CD4-positive, CD25-positive, alpha-beta regulatory T cell (primary cell): ENCODE results near the gene ADGB. TPM values are rescaled to one million over a fixed set of nuclear protein-coding genes. Genes with fewer than 3 reads are reported as not detected.

ENCODE experiments used
- ATAC-seq, 2 donors: fragments of 150-1000 bp; cut with Tn5 transposase; one replicate each; pipeline ENCODE4 v1.10.0; 2021; ENCODE audit warnings: low read depth in 2 of 2, moderate number of reproducible peaks in 2 of 2, moderate library complexity in 1 of 2
- DNase-seq, 3 donors: peaks; one replicate each; pipeline versions ENCODE4 v3.0.0 to v3.0.0-alpha.2; 2012 to 2022; ENCODE audit warnings: mixed read lengths in 1 of 3
- H3K27ac ChIP-seq: one replicate; pipeline ENCODE4 v1.7.0; 2013; ENCODE audit warnings: mild to moderate bottlenecking, low read length; ENCODE audit not compliant: insufficient read depth, poor library complexity, severe bottlenecking
- H3K27me3 ChIP-seq: one replicate; pipeline ENCODE4 v1.7.0; 2013; ENCODE audit warnings: low read length; ENCODE audit not compliant: control insufficient read depth, insufficient read depth
- H3K36me3 ChIP-seq: one replicate; pipeline ENCODE4 v1.7.0; 2013; ENCODE audit warnings: mild to moderate bottlenecking, low read length, moderate library complexity; ENCODE audit not compliant: control insufficient read depth, insufficient read depth
- H3K4me1 ChIP-seq: 2 replicates; pipeline ENCODE4 v1.7.0; 2013; ENCODE audit warnings: mild to moderate bottlenecking, low read length; ENCODE audit not compliant: insufficient read depth, control insufficient read depth, poor library complexity, severe bottlenecking
- H3K4me3 ChIP-seq: one replicate; pipeline ENCODE4 v1.7.0; 2013; ENCODE audit warnings: low read depth, mild to moderate bottlenecking, low read length, moderate library complexity
- H3K9me3 ChIP-seq, 2 experiments: 1 replicate in 1 of 2; 2 replicates in 1 of 2; pipeline ENCODE4 v1.7.0; 2013; ENCODE audit warnings: low read length in 2 of 2, mild to moderate bottlenecking in 1 of 2, moderate library complexity in 1 of 2; ENCODE audit not compliant: control insufficient read depth in 2 of 2
- H3K27ac Mint-ChIP-seq, 3 donors: one replicate each; pipeline ENCODE4 v1.8.0; 2020 to 2022; ENCODE audit warnings: mild to moderate bottlenecking in 3 of 3, mixed read lengths in 3 of 3, moderate library complexity in 2 of 3
- H3K27me3 Mint-ChIP-seq: one replicate; pipeline ENCODE4 v1.8.0; 2022; ENCODE audit warnings: mild to moderate bottlenecking, mixed read lengths
- H3K36me3 Mint-ChIP-seq: one replicate; pipeline ENCODE4 v1.8.0; 2020; ENCODE audit warnings: mixed read lengths
- H3K4me1 Mint-ChIP-seq, 4 donors: one replicate each; pipeline ENCODE4 v1.8.0; 2020 to 2022; ENCODE audit warnings: mixed read lengths in 4 of 4, mild to moderate bottlenecking in 1 of 4
- H3K4me3 Mint-ChIP-seq, 4 donors: one replicate each; pipeline ENCODE4 v1.8.0; 2020 to 2022; ENCODE audit warnings: mild to moderate bottlenecking in 4 of 4, mixed read lengths in 4 of 4, moderate library complexity in 3 of 4
- H3K9me3 Mint-ChIP-seq, 7 donors: one replicate each; pipeline ENCODE4 v1.8.0; 2020 to 2022; ENCODE audit warnings: mixed read lengths in 7 of 7, mild to moderate bottlenecking in 3 of 7, moderate library complexity in 2 of 7
- polyA plus RNA-seq, 4 donors: library from polyadenylated mRNA; unstranded; fragments of 300-500 nt; fragmentation: Illumina TruSeq; gene quantifications; one replicate each; pipeline ENCODE4 v1.2.3, GENCODE V29; 2021
- total RNA-seq: library from RNA; stranded (reverse); gene quantifications from one replicate; pipeline ENCODE4 v1.2.3, GENCODE V29; 2022

Gene ADGB
- total and polyA plus RNA-seq, 5 donors from 2014 or later, result not detected

- Histone ChIP-seq H3K9me3 (no peaks in the 10 kb centered on the region), H3K27ac (no peak overlapping the region), H3K36me3 (no peaks in the 10 kb centered on the region), H3K27me3 (no peaks in the 10 kb centered on the region), H3K4me3 (no peak overlapping the region), H3K4me1 (no peaks in the 10 kb centered on the region)
- H3K4me1 Mint-ChIP-seq, result no peaks in the 10 kb centered on the region
- no peak for ATAC-seq
- no peak overlapping the region for H3K27ac Mint-ChIP-seq
- H3K36me3 Mint-ChIP-seq, result no peaks in the 10 kb centered on the region
- peaks cover 0 to 5% (median 1%) of the 10 kb centered on the region in 7 donors for H3K9me3 Mint-ChIP-seq
- DNase-seq, result no peak
- H3K27me3 Mint-ChIP-seq, result no peaks in the 10 kb centered on the region
- H3K4me3 Mint-ChIP-seq, result no peak overlapping the region
Observed at GRCh38 chr6:146670161-146670560, 71.4 kb downstream of the ADGB start.

DNA sequence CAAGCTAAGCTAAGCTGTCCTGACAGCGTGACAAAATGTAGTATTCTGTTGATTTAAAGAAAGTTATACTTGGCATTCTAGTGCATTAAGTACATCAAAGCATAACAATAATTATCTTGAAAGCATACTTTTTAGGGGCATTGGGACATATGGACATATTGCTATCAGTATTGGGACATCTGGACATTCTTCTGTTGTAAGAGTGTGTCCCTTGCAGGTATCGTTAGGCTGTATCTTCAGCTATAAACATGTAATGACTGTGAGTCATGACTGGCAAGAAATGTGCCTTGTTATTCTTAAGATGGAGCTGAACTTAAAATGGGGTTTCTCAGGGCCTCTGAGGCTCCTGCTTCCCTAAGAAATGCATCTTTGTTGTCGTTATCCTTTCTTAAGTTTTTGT, 74.3 kb downstream of the ADGB start:
- no peak overlapping the region for H3K27ac Mint-ChIP-seq
- ATAC-seq, result no peak

DNA sequence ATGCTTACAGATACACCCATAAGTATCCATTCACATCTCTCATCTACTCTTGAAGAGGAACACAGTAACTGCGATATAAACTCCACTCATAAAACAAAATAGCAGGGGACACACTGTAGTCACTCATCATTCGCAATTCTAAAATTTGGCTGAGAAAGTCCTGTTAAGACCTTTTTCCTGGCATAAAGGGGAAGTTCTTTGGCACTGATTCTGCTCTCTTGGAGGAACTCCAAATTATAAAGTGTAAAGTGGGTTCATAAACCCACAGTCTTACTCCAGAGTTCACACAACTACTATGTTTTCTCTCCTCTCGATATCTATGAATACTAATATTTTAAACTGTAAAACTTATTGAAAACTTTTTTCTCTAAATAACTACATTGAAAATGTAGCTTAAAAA, 80.6 kb downstream of the ADGB start:
- Mint-ChIP-seq H3K27ac (no peak overlapping the region), H3K36me3 (no peaks in the 10 kb centered on the region), H3K9me3 (no peaks in the 10 kb centered on the region), H3K27me3 (no peaks in the 10 kb centered on the region), H3K4me1 (no peaks in the 10 kb centered on the region), H3K4me3 (no peak overlapping the region)
- no peak overlapping the region for H3K27ac ChIP-seq
- no peak for ATAC-seq
- no peak for DNase-seq
- H3K27me3 ChIP-seq, result no peaks in the 10 kb centered on the region
- H3K4me3 ChIP-seq, result no peak overlapping the region
- no peaks in the 10 kb centered on the region for H3K4me1 ChIP-seq
- H3K36me3 ChIP-seq, result no peaks in the 10 kb centered on the region
- no peaks in the 10 kb centered on the region for H3K9me3 ChIP-seq

More for the DNA sequence above, 74.3 kb downstream of the ADGB start:
- Histone ChIP-seq H3K4me1 (no peaks in the 10 kb centered on the region), H3K36me3 (no peaks in the 10 kb centered on the region), H3K27me3 (no peaks in the 10 kb centered on the region), H3K4me3 (no peak overlapping the region), H3K9me3 (no peaks in the 10 kb centered on the region), H3K27ac (no peak overlapping the region)
- Mint-ChIP-seq H3K4me1 (no peaks in the 10 kb centered on the region), H3K9me3 (peaks cover 0 to 5% (median 0%) of the 10 kb centered on the region in 7 donors), H3K4me3 (no peak overlapping the region), H3K36me3 (no peaks in the 10 kb centered on the region), H3K27me3 (no peaks in the 10 kb centered on the region)
- DNase-seq, result no peak

- Mint-ChIP-seq H3K4me1 (no peaks in the 10 kb centered on the region), H3K27ac (no peak overlapping the region), H3K4me3 (no peak overlapping the region), H3K9me3 (peaks cover 0 to 1% (median 0%) of the 10 kb centered on the region in 7 donors), H3K27me3 (no peaks in the 10 kb centered on the region), H3K36me3 (no peaks in the 10 kb centered on the region)
- Histone ChIP-seq H3K27me3 (no peaks in the 10 kb centered on the region), H3K4me1 (no peaks in the 10 kb centered on the region), H3K9me3 (no peaks in the 10 kb centered on the region), H3K27ac (no peak overlapping the region), H3K36me3 (no peaks in the 10 kb centered on the region), H3K4me3 (no peak overlapping the region)
- DNase-seq (no peak), ATAC-seq (no peak)
Observed at GRCh38 chr6:146682919-146683318, 84.1 kb downstream of the ADGB start.

GRCh38 chr6:146689806-146690205, 91.0 kb downstream of the ADGB start:
- H3K36me3 Mint-ChIP-seq, result no peaks in the 10 kb centered on the region

GRCh38 chr6:146693342-146693741, 94.6 kb downstream of the ADGB start:
- H3K9me3 ChIP-seq, result no peaks in the 10 kb centered on the region
- Mint-ChIP-seq H3K4me1 (no peaks in the 10 kb centered on the region), H3K4me3 (no peak overlapping the region), H3K36me3 (no peaks in the 10 kb centered on the region), H3K9me3 (peaks cover 0 to 2% (median 0%) of the 10 kb centered on the region in 7 donors), H3K27me3 (peaks cover 4% of the 10 kb centered on the region), H3K27ac (no peak overlapping the region)
- H3K27me3 ChIP-seq, result no peaks in the 10 kb centered on the region
- no peak overlapping the region for H3K27ac ChIP-seq
- DNase-seq (no peak), ATAC-seq (no peak)
- no peaks in the 10 kb centered on the region for H3K4me1 ChIP-seq
- no peak overlapping the region for H3K4me3 ChIP-seq
- H3K36me3 ChIP-seq, result no peaks in the 10 kb centered on the region

More at GRCh38 chr6:146689806-146690205, 91.0 kb downstream of the ADGB start:
- Histone ChIP-seq H3K4me3 (no peak overlapping the region), H3K27me3 (no peaks in the 10 kb centered on the region), H3K4me1 (no peaks in the 10 kb centered on the region), H3K27ac (no peak overlapping the region), H3K36me3 (no peaks in the 10 kb centered on the region), H3K9me3 (no peaks in the 10 kb centered on the region)
- Mint-ChIP-seq H3K27me3 (peaks cover 4% of the 10 kb centered on the region), H3K27ac (no peak overlapping the region), H3K4me1 (no peaks in the 10 kb centered on the region), H3K9me3 (peaks cover 0 to 1% (median 0%) of the 10 kb centered on the region in 7 donors), H3K4me3 (no peak overlapping the region)
- no peak for ATAC-seq
- DNase-seq, result no peak

GRCh38 chr6:146697921-146698320, 99.1 kb downstream of the ADGB start:
- ATAC-seq (no peak), DNase-seq (no peak)
- Mint-ChIP-seq H3K27ac (no peak overlapping the region), H3K4me1 (no peaks in the 10 kb centered on the region), H3K27me3 (peaks cover 4% of the 10 kb centered on the region), H3K4me3 (no peak overlapping the region), H3K36me3 (no peaks in the 10 kb centered on the region), H3K9me3 (peaks cover 0 to 2% (median 0%) of the 10 kb centered on the region in 7 donors)
- Histone ChIP-seq H3K4me3 (no peak overlapping the region), H3K9me3 (no peaks in the 10 kb centered on the region), H3K27ac (no peak overlapping the region), H3K27me3 (no peaks in the 10 kb centered on the region), H3K4me1 (no peaks in the 10 kb centered on the region), H3K36me3 (no peaks in the 10 kb centered on the region)

- Histone ChIP-seq H3K4me3 (no peak overlapping the region), H3K9me3 (no peaks in the 10 kb centered on the region), H3K27ac (no peak overlapping the region), H3K27me3 (no peaks in the 10 kb centered on the region), H3K36me3 (no peaks in the 10 kb centered on the region), H3K4me1 (no peaks in the 10 kb centered on the region)
- Mint-ChIP-seq H3K4me3 (no peak overlapping the region), H3K9me3 (no peaks in the 10 kb centered on the region), H3K4me1 (no peaks in the 10 kb centered on the region), H3K27ac (no peak overlapping the region), H3K27me3 (peaks cover under 1% of the 10 kb centered on the region), H3K36me3 (no peaks in the 10 kb centered on the region)
- no peak for ATAC-seq
- peak in 2 of 3 donors; percentile 27 to 44 for DNase-seq
Observed at GRCh38 chr6:146700078-146700686, 101.4 kb downstream of the ADGB start.
